GM12878 (cell line): ENCODE measurements around the gene DDR2. TPM values are rescaled to one million over a fixed set of nuclear protein-coding genes. Genes with fewer than 3 reads are reported as not detected.

Source experiments
- ASH2L ChIP-seq: fragments of 300-600, 200-600 bp; sonication (generic); IDR thresholded peaks from 2 replicates; pipeline ENCODE4 v1.6.1; 2017; ENCODE audit warnings: low read depth, mild to moderate bottlenecking, borderline replicate concordance
- CEBPB ChIP-seq, 2 experiments: fragments of 150-350 bp in 1 of 2; IDR thresholded peaks; 2 replicates each; pipeline ENCODE4 v1.6.1; 2012 to 2014; ENCODE audit warnings: low read depth in 2 of 2, low read length in 2 of 2, borderline replicate concordance in 1 of 2, inconsistent platforms in 1 of 2
- DPF2 ChIP-seq: fragments of 450-650 bp; IDR thresholded peaks from 2 replicates; pipeline ENCODE4 v1.6.1; 2017; ENCODE audit warnings: mild to moderate bottlenecking
- EP300 ChIP-seq, 2 experiments: fragments of 150-350 bp in 1 of 2; IDR thresholded peaks; 2 replicates each; pipeline ENCODE4 v1.6.1; 2011 to 2012; ENCODE audit warnings: low read depth in 2 of 2, low read length in 2 of 2, borderline replicate concordance in 1 of 2, improper control_type of control experiment in 1 of 2, inconsistent platforms in 1 of 2; ENCODE audit not compliant: control insufficient read depth in 1 of 2
- NFYA ChIP-seq: IDR thresholded peaks from 2 replicates; pipeline ENCODE4 v1.6.1; 2011; ENCODE audit warnings: low read depth, mild to moderate bottlenecking, low read length, improper control_type of control experiment, borderline replicate concordance
- NR2F1 ChIP-seq: fragments of 450-650 bp; conservative IDR thresholded peaks from 2 replicates; pipeline ENCODE4 v1.6.1; 2017; ENCODE audit warnings: mild to moderate bottlenecking
- SMAD5 ChIP-seq: IDR thresholded peaks from 2 replicates; pipeline ENCODE4 v1.6.1; 2016; ENCODE audit warnings: antibody characterized with exemption, low read depth
- SMARCA5 ChIP-seq: fragments of 450-650 bp; IDR thresholded peaks from 2 replicates; pipeline ENCODE4 v1.6.1; 2017; ENCODE audit warnings: mild to moderate bottlenecking
- SUPT20H ChIP-seq: IDR thresholded peaks from 2 replicates; pipeline ENCODE4 v1.6.1; 2011; ENCODE audit warnings: low read depth, mild to moderate bottlenecking, low read length, moderate library complexity, borderline replicate concordance; ENCODE audit not compliant: control insufficient read depth
- TAF1 ChIP-seq: IDR thresholded peaks from 2 replicates; pipeline ENCODE4 v1.6.1; 2011; ENCODE audit warnings: mild to moderate bottlenecking, low read depth, low read length, borderline replicate concordance
- polyA plus RNA-seq, 11 experiments: library from polyadenylated mRNA; depleted of rRNA in 4 of 11; unstranded in 6 of 11; stranded (reverse) in 5 of 11; fragments of >200 nt; fragmentation: Nextera tagmentation in 4 of 11; fragmentation: Illumina TruSeq in 1 of 11; extraction: Ambion mirVana in 4 of 11; extraction: Trizol in 1 of 11; gene quantifications; 1 replicate in 1 of 11; 2 replicates in 10 of 11; pipeline versions ENCODE4 v1.2.1 to v1.2.3, GENCODE V29; 2011 to 2016; ENCODE audit warnings: inconsistent platforms in 2 of 11, missing spikeins in 2 of 11, low read depth in 1 of 11
- total RNA-seq, 4 experiments: library from RNA; depleted of rRNA in 3 of 4; stranded (reverse); fragments of >200 nt in 3 of 4; fragmentation: Illumina TruSeq in 1 of 4; extraction: Trizol in 1 of 4; gene quantifications; 2 replicates each; pipeline versions ENCODE4 v1.2.1 to v1.2.3, GENCODE V29; 2013 to 2021
- TF ChIP-seq, protein P1 (sequence below): IDR thresholded peaks from 2 replicates; pipeline ENCODE4 v1.6.1; 2012; ENCODE audit warnings: low read length, inconsistent platforms
- TF ChIP-seq, protein P2 (sequence below): fragments of 450-650 bp; IDR thresholded peaks from 2 replicates; pipeline ENCODE4 v1.6.1; 2017; ENCODE audit warnings: mild to moderate bottlenecking, moderate library complexity

Gene DDR2
- total and polyA plus RNA-seq, 10 of the 15 experiments (the other 5 are each of a cell fraction or from before 2014, with no cell fraction given): 1.9 to 8.8 (median 5.5) TPM

DNA sequence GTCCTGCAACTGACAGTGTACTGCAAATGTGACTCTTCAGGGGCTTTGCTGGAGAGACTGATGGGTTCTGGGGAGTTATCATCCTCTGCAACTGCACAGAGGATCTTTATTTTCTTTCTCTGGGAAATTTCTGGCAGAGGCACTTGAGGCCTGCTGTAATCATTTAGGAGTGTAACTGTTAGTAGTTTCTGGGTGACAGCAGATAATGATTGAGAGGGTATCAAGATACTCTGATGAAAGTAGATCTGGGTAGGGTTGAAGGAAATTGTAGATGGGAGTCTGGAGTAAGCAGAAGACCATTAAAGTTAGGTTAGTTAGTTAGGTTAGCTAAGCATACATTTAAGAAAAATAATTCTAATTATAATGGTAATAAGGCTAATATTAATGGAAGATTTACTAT is 11.0 kb upstream of the DDR2 start (continued):
- TF ChIP-seq, protein P1, sequence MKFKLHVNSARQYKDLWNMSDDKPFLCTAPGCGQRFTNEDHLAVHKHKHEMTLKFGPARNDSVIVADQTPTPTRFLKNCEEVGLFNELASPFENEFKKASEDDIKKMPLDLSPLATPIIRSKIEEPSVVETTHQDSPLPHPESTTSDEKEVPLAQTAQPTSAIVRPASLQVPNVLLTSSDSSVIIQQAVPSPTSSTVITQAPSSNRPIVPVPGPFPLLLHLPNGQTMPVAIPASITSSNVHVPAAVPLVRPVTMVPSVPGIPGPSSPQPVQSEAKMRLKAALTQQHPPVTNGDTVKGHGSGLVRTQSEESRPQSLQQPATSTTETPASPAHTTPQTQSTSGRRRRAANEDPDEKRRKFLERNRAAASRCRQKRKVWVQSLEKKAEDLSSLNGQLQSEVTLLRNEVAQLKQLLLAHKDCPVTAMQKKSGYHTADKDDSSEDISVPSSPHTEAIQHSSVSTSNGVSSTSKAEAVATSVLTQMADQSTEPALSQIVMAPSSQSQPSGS: no peak
- TF ChIP-seq ASH2L: no peak
- no peak for TF ChIP-seq SUPT20H
- TF ChIP-seq DPF2: no peak
- no peak for TF ChIP-seq TAF1
- TF ChIP-seq SMARCA5: no peak
- no peak for TF ChIP-seq NR2F1
- TF ChIP-seq SMAD5: no peak
- no peak for TF ChIP-seq EP300 (IDR thresholded peaks at IDR 0.05; ENCODE audit: borderline replicate concordance in 1 of 2, control insufficient read depth in 1 of 2, low read depth in 2 of 2, low read length in 2 of 2)
- TF ChIP-seq, protein P2, sequence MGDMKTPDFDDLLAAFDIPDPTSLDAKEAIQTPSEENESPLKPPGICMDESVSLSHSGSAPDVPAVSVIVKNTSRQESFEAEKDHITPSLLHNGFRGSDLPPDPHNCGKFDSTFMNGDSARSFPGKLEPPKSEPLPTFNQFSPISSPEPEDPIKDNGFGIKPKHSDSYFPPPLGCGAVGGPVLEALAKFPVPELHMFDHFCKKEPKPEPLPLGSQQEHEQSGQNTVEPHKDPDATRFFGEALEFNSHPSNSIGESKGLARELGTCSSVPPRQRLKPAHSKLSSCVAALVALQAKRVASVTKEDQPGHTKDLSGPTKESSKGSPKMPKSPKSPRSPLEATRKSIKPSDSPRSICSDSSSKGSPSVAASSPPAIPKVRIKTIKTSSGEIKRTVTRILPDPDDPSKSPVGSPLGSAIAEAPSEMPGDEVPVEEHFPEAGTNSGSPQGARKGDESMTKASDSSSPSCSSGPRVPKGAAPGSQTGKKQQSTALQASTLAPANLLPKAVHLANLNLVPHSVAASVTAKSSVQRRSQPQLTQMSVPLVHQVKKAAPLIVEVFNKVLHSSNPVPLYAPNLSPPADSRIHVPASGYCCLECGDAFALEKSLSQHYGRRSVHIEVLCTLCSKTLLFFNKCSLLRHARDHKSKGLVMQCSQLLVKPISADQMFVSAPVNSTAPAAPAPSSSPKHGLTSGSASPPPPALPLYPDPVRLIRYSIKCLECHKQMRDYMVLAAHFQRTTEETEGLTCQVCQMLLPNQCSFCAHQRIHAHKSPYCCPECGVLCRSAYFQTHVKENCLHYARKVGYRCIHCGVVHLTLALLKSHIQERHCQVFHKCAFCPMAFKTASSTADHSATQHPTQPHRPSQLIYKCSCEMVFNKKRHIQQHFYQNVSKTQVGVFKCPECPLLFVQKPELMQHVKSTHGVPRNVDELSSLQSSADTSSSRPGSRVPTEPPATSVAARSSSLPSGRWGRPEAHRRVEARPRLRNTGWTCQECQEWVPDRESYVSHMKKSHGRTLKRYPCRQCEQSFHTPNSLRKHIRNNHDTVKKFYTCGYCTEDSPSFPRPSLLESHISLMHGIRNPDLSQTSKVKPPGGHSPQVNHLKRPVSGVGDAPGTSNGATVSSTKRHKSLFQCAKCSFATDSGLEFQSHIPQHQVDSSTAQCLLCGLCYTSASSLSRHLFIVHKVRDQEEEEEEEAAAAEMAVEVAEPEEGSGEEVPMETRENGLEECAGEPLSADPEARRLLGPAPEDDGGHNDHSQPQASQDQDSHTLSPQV: no peak
- TF ChIP-seq NFYA: no peak
- TF ChIP-seq CEBPB (IDR thresholded peaks at IDR 0.05; ENCODE audit: borderline replicate concordance in 1 of 2, low read depth in 2 of 2, low read length in 2 of 2): no peak
